H9 (cell line): Measurements from ENCODE around the gene DCN. TPM values are rescaled to one million over a fixed set of nuclear protein-coding genes. Genes with fewer than 3 reads are reported as not detected.

Source experiments
- DNase-seq: peaks from one replicate; pipeline ENCODE4 v3.0.0-alpha.2; 2017
- H2AFZ ChIP-seq: one replicate; pipeline ENCODE4 v1.6.1; 2013; ENCODE audit warnings: mild to moderate bottlenecking, low read length, control low read depth, moderate library complexity
- H2AK5ac ChIP-seq: 2 replicates; pipeline ENCODE4 v1.6.1; 2013; ENCODE audit warnings: low read length, control low read depth, mixed read lengths; ENCODE audit not compliant: insufficient read length
- H2BK120ac ChIP-seq: one replicate; pipeline ENCODE4 v1.6.1; 2013; ENCODE audit warnings: low read depth, mild to moderate bottlenecking, low read length, control low read depth, inconsistent platforms; ENCODE audit not compliant: poor library complexity, severe bottlenecking
- H2BK12ac ChIP-seq: 2 replicates; pipeline ENCODE4 v1.6.1; 2013; ENCODE audit warnings: low read length, control low read depth, mixed read lengths, low read depth; ENCODE audit not compliant: insufficient read length
- H2BK15ac ChIP-seq: 2 replicates; pipeline ENCODE4 v1.6.1; 2013; ENCODE audit warnings: low read depth, low read length, control low read depth
- H2BK20ac ChIP-seq: one replicate; pipeline ENCODE4 v1.6.1; 2013; ENCODE audit warnings: low read depth, mild to moderate bottlenecking, low read length, control low read depth, inconsistent platforms; ENCODE audit not compliant: poor library complexity, severe bottlenecking
- H2BK5ac ChIP-seq: 2 replicates; pipeline ENCODE4 v1.6.1; 2013; ENCODE audit warnings: low read length, control low read depth, mixed read lengths; ENCODE audit not compliant: insufficient read length
- H3K14ac ChIP-seq: 2 replicates; pipeline ENCODE4 v1.6.1; 2013; ENCODE audit warnings: low read length, control low read depth; ENCODE audit not compliant: insufficient read depth
- H3K18ac ChIP-seq: 2 replicates; pipeline ENCODE4 v1.6.1; 2013; ENCODE audit warnings: low read depth, mild to moderate bottlenecking, mixed read lengths, low read length, control low read depth; ENCODE audit not compliant: insufficient read length
- H3K23ac ChIP-seq: 2 replicates; pipeline ENCODE4 v1.6.1; 2013; ENCODE audit warnings: low read length, control low read depth, mixed read lengths, low read depth; ENCODE audit not compliant: insufficient read length
- H3K23me2 ChIP-seq: 2 replicates; pipeline ENCODE4 v1.6.1; 2013; ENCODE audit warnings: low read depth, mild to moderate bottlenecking, mixed read lengths, low read length, control low read depth; ENCODE audit not compliant: insufficient read length, poor library complexity, severe bottlenecking
- H3K27ac ChIP-seq: 2 replicates; pipeline ENCODE4 v1.5.1; 2013; ENCODE audit warnings: low read length, control low read depth, mixed read lengths, low read depth; ENCODE audit not compliant: insufficient read length
- H3K27me3 ChIP-seq: 2 replicates; pipeline ENCODE4 v1.6.1; 2013; ENCODE audit warnings: low read length, control low read depth, inconsistent platforms; ENCODE audit not compliant: insufficient read depth
- H3K4ac ChIP-seq: 2 replicates; pipeline ENCODE4 v1.6.1; 2013; ENCODE audit warnings: low read depth, mild to moderate bottlenecking, control low read depth, inconsistent platforms, low read length, moderate library complexity
- H3K4me1 ChIP-seq: 2 replicates; pipeline ENCODE4 v1.6.1; 2013; ENCODE audit warnings: low read length, control low read depth, inconsistent platforms; ENCODE audit not compliant: insufficient read depth
- H3K4me2 ChIP-seq: 2 replicates; pipeline ENCODE4 v1.6.1; 2013; ENCODE audit warnings: low read length, control low read depth, mixed read lengths; ENCODE audit not compliant: insufficient read length, insufficient read depth
- H3K56ac ChIP-seq: 2 replicates; pipeline ENCODE4 v1.6.1; 2013; ENCODE audit warnings: low read depth, mild to moderate bottlenecking, mixed read lengths, low read length, control low read depth; ENCODE audit not compliant: insufficient read length
- H3K79me1 ChIP-seq: 2 replicates; pipeline ENCODE4 v1.6.1; 2013; ENCODE audit warnings: low read depth, mild to moderate bottlenecking, moderate library complexity, low read length, control low read depth, inconsistent platforms; ENCODE audit not compliant: insufficient read depth, poor library complexity, severe bottlenecking
- H3K79me2 ChIP-seq: 2 replicates; pipeline ENCODE4 v1.6.1; 2013; ENCODE audit warnings: low read length, control low read depth, inconsistent platforms; ENCODE audit not compliant: insufficient read depth
- H3K9ac ChIP-seq: 2 replicates; pipeline ENCODE4 v1.6.1; 2013; ENCODE audit warnings: low read length, control low read depth, mixed read lengths; ENCODE audit not compliant: insufficient read length; ENCODE audit errors: extremely low read depth
- H3K9me3 ChIP-seq: one replicate; pipeline ENCODE4 v1.6.1; 2013; ENCODE audit warnings: low read depth, low read length, inconsistent platforms; ENCODE audit not compliant: control insufficient read depth
- H3T11ph ChIP-seq: one replicate; pipeline ENCODE4 v1.6.1; 2013; ENCODE audit warnings: mild to moderate bottlenecking, low read length, control low read depth, inconsistent platforms
- H4K20me1 ChIP-seq: one replicate; pipeline ENCODE4 v1.6.1; 2013; ENCODE audit not compliant: control insufficient read depth, insufficient read length, insufficient read depth
- H4K5ac ChIP-seq: 2 replicates; pipeline ENCODE4 v1.6.1; 2013; ENCODE audit warnings: low read depth, mild to moderate bottlenecking, mixed read lengths, low read length, control low read depth; ENCODE audit not compliant: insufficient read length
- H4K8ac ChIP-seq: replicated peaks from 2 replicates; pipeline ENCODE4 v1.6.1; 2013; ENCODE audit warnings: low read length, control low read depth, mixed read lengths, low read depth; ENCODE audit not compliant: insufficient read length
- H4K91ac ChIP-seq: 2 replicates; pipeline ENCODE4 v1.6.1; 2013; ENCODE audit warnings: low read depth, mild to moderate bottlenecking, moderate library complexity, mixed read lengths, low read length, control low read depth; ENCODE audit not compliant: insufficient read length
- H3K27ac Mint-ChIP-seq, 3 experiments: 2 replicates in 2 of 3; 3 replicates in 1 of 3; pipeline ENCODE4 v1.8.0; 2020 to 2021; ENCODE audit warnings: mixed read lengths in 3 of 3, mild to moderate bottlenecking in 1 of 3, moderate library complexity in 1 of 3
- H3K27me3 Mint-ChIP-seq: 2 replicates; pipeline ENCODE4 v1.8.0; 2021; ENCODE audit warnings: low read depth, mild to moderate bottlenecking, moderate library complexity, mixed read lengths
- H3K36me3 Mint-ChIP-seq, 3 experiments: 2 replicates in 2 of 3; 3 replicates in 1 of 3; pipeline ENCODE4 v1.8.0; 2020 to 2021; ENCODE audit warnings: low read depth in 3 of 3, mixed read lengths in 3 of 3; ENCODE audit not compliant: insufficient read depth in 1 of 3
- H3K4me1 Mint-ChIP-seq, 2 experiments: 2 replicates each; pipeline ENCODE4 v1.8.0; 2020; ENCODE audit warnings: mixed read lengths in 2 of 2
- H3K4me3 Mint-ChIP-seq, 2 experiments: 2 replicates in 1 of 2; 3 replicates in 1 of 2; pipeline ENCODE4 v1.8.0; 2020 to 2021; ENCODE audit warnings: mild to moderate bottlenecking in 2 of 2, mixed read lengths in 2 of 2, moderate library complexity in 1 of 2
- H3K9me3 Mint-ChIP-seq, 2 experiments: 2 replicates in 1 of 2; 3 replicates in 1 of 2; pipeline ENCODE4 v1.8.0; 2020; ENCODE audit warnings: mild to moderate bottlenecking in 2 of 2, mixed read lengths in 2 of 2, moderate library complexity in 1 of 2
- WGBS: extraction: QIAGEN DNeasy Blood & Tissue Kit; methylation state at CpG from one replicate; pipeline ENCODE4 v1.1.7; 2013; ENCODE audit warnings: missing lambda C conversion rate, low lambda C conversion rate, mixed read lengths; ENCODE audit not compliant: insufficient read length; ENCODE audit errors: extremely low coverage; 5-methylcytosine and 5-hydroxymethylcytosine counted together
- total RNA-seq: library from RNA; stranded (reverse); gene quantifications from 2 replicates; pipeline ENCODE4 v1.2.1, GENCODE V29; 2021
- TF ChIP-seq, protein P1 (sequence below): fragments of 200-600 bp; sonication (generic); conservative IDR thresholded peaks from 3 replicates; pipeline ENCODE4 v1.8.0; 2021; ENCODE audit warnings: antibody characterized with exemption, mild to moderate bottlenecking

The DCN gene
- total RNA-seq, 1 experiment from 2014 or later: not detected

GRCh38 chr12:91140026-91140931 lies 42.3 kb downstream of the DCN start:
- no peak overlapping the region for H4K5ac ChIP-seq
- no peak overlapping the region for H3K27ac Mint-ChIP-seq
- no peak overlapping the region for H2AFZ ChIP-seq

More at GRCh38 chr12:91140026-91140931, 42.3 kb downstream of the DCN start:
- no peak for DNase-seq
- H3K79me1 ChIP-seq: no peaks in the 10 kb centered on the region
- no peaks in the 10 kb centered on the region for H3K4me1 Mint-ChIP-seq
- no peak overlapping the region for H3K27ac ChIP-seq
- H2BK12ac ChIP-seq: no peak overlapping the region
- no peak overlapping the region for H2BK120ac ChIP-seq
- no peak overlapping the region for H3T11ph ChIP-seq
- H3K56ac ChIP-seq: no peak overlapping the region
- no peaks in the 10 kb centered on the region for H3K23me2 ChIP-seq
- H3K27me3 ChIP-seq: no peaks in the 10 kb centered on the region
- no peak overlapping the region for H4K91ac ChIP-seq
- TF ChIP-seq, protein P1, sequence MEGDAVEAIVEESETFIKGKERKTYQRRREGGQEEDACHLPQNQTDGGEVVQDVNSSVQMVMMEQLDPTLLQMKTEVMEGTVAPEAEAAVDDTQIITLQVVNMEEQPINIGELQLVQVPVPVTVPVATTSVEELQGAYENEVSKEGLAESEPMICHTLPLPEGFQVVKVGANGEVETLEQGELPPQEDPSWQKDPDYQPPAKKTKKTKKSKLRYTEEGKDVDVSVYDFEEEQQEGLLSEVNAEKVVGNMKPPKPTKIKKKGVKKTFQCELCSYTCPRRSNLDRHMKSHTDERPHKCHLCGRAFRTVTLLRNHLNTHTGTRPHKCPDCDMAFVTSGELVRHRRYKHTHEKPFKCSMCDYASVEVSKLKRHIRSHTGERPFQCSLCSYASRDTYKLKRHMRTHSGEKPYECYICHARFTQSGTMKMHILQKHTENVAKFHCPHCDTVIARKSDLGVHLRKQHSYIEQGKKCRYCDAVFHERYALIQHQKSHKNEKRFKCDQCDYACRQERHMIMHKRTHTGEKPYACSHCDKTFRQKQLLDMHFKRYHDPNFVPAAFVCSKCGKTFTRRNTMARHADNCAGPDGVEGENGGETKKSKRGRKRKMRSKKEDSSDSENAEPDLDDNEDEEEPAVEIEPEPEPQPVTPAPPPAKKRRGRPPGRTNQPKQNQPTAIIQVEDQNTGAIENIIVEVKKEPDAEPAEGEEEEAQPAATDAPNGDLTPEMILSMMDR: no peak
- no peak overlapping the region for H4K8ac ChIP-seq
- no peaks in the 10 kb centered on the region for H3K4me1 ChIP-seq
- no peak overlapping the region for H2BK20ac ChIP-seq
- no peak overlapping the region for H3K4me2 ChIP-seq
- H2BK15ac ChIP-seq: no peak overlapping the region
- no peaks in the 10 kb centered on the region for H4K20me1 ChIP-seq
- no peaks in the 10 kb centered on the region for H3K9me3 Mint-ChIP-seq
- H3K18ac ChIP-seq: no peak overlapping the region
- no peak overlapping the region for H2AK5ac ChIP-seq
- 0 out of 2 replicates have a peak, but pooled peaks cover 1% of the 10 kb centered on the region for H3K27me3 Mint-ChIP-seq
- H3K14ac ChIP-seq: no peak overlapping the region
- no peak overlapping the region for H3K4me3 Mint-ChIP-seq
- H3K9ac ChIP-seq: no peak overlapping the region
- no peak overlapping the region for H2BK5ac ChIP-seq
- no peaks in the 10 kb centered on the region for H3K9me3 ChIP-seq
- WGBS: no CpG with 5 or more reads among the region's 1 CpG
- 0 out of 7 replicates have a peak, but pooled peaks cover 0 to under 1% (median 0%) of the 10 kb centered on the region in 3 experiments for H3K36me3 Mint-ChIP-seq
- H3K4ac ChIP-seq: no peak overlapping the region
- no peaks in the 10 kb centered on the region for H3K79me2 ChIP-seq
- no peak overlapping the region for H3K23ac ChIP-seq
